Muscle layer of duodenum (tissue), 2 donors: ENCODE data around the gene FOLR1.
"Not testable (repeated sequence)": the region's sequence is repeated elsewhere in the genome, so short reads cannot be mapped to it uniquely, and the experiment has no call there.

Source experiments
- H3K27ac ChIP-seq: one replicate; pipeline ENCODE4 v1.7.0; 2013; ENCODE audit warnings: mild to moderate bottlenecking, low read length
- H3K27me3 ChIP-seq: one replicate; pipeline ENCODE4 v1.7.0; 2013; ENCODE audit warnings: low read depth, mild to moderate bottlenecking, control low read depth, low read length
- H3K36me3 ChIP-seq, 2 donors: one replicate each; pipeline ENCODE4 v1.7.0; 2013; ENCODE audit warnings: low read length in 2 of 2, control low read depth in 1 of 2, mild to moderate bottlenecking in 1 of 2; ENCODE audit not compliant: insufficient read depth in 2 of 2, control insufficient read depth in 1 of 2
- H3K4me1 ChIP-seq, 2 donors: one replicate each; pipeline ENCODE4 v1.7.0; 2013; ENCODE audit warnings: low read length in 2 of 2, mild to moderate bottlenecking in 2 of 2, control low read depth in 1 of 2, moderate library complexity in 1 of 2; ENCODE audit not compliant: insufficient read depth in 2 of 2, control insufficient read depth in 1 of 2
- H3K4me3 ChIP-seq, 2 donors: one replicate each; pipeline ENCODE4 v1.7.0; 2013; ENCODE audit warnings: low read length in 2 of 2, low read depth in 1 of 2, mild to moderate bottlenecking in 1 of 2
- H3K9me3 ChIP-seq, 2 donors: one replicate each; pipeline ENCODE4 v1.7.0; 2013; ENCODE audit warnings: low read length in 2 of 2, control low read depth in 1 of 2, mild to moderate bottlenecking in 1 of 2; ENCODE audit not compliant: control insufficient read depth in 1 of 2
- donor health status: healthy.

FOLR1 gene

DNA sequence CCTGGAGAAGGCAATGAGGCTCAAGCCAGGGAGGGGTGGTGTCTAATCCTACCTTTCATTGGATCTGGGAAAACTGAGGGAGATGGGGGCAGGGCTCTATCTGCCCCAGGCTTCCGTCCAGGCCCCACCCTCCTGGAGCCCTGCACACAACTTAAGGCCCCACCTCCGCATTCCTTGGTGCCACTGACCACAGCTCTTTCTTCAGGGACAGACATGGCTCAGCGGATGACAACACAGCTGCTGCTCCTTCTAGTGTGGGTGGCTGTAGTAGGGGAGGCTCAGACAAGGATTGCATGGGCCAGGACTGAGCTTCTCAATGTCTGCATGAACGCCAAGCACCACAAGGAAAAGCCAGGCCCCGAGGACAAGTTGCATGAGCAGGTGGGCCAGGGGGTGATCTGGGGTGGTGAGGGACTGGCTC lies at the start of gene FOLR1:
FOLR1 (plus strand) TSS at position 180 of the 421 bp plus-strand sequence; CDS start at position 214, 34 bp downstream.
- Histone ChIP-seq H3K36me3 (no peaks in the 10 kb centered on the region), H3K4me1 (peaks cover 0 to 13% of the 10 kb centered on the region in 2 donors), H3K9me3 (no peaks in the 10 kb centered on the region), H3K4me3 (no peak within 1 kb of the TSS), H3K27ac (no peak within 1 kb of the TSS), H3K27me3 (no peaks in the 10 kb centered on the region)

DNA sequence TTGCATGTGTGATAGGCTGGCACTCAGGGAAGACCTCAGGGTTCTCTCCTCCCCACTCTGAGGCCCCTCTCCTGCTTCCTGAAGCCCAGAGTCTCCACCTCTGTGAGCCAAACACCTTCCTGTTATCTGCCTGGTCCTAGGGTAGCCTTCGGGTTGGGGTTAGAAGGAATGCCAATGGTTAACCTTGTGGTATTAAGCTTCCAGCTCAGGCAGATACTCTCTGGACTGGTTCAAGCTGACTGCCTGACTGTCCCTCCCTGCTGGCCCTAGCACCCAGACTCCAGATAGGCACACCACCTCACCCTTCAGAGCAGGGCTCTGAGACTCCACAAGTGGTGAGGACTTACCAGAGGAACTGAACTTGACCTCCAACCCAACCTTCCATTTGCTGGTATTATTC lies 49.4 kb upstream of the FOLR1 start:
- not testable (repeated sequence) for H3K27ac ChIP-seq, H3K36me3 ChIP-seq, H3K9me3 ChIP-seq, H3K4me1 ChIP-seq, H3K27me3 ChIP-seq, H3K4me3 ChIP-seq

DNA sequence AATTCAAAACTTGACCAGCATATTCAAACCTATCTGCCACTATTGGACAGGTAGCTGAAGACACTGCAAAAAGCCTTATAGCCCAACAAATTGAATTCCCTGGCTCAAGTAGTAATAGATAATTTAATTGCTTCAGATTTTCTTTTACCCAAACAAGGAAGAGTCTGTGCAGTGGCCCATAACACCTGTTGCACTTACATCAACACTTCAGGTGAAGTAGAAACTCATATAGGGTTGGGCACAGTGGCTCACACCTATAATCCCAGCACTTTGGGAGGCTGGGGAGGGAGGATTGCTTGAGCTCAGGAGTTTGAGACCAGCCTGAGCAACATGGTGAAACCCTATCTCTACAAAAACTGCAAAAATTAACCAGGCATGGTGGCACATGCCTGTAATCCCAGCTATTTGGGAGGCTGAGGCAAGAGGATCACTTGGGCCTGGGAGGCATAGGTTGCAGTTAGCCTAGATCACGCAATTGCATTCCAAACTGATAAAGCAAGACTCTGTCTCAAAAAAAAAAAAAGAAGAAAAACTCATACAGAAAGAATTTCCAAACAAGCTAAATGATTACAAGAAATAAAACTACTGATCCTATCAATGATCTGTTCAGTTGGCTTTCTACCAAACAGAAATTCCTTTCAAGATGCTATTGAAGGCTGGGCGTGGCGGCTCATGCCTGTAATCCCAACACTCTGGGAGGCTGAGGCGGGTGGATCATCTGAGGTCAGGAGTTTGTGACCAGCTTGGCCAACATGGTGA lies 47.0 kb upstream of the FOLR1 start:
- H3K27ac ChIP-seq: no peak overlapping the region
- H3K4me1 ChIP-seq: no peaks in the 10 kb centered on the region
- H3K4me3 ChIP-seq: no peak overlapping the region
- no peaks in the 10 kb centered on the region for H3K9me3 ChIP-seq
- no peaks in the 10 kb centered on the region for H3K27me3 ChIP-seq
- no peaks in the 10 kb centered on the region for H3K36me3 ChIP-seq

DNA sequence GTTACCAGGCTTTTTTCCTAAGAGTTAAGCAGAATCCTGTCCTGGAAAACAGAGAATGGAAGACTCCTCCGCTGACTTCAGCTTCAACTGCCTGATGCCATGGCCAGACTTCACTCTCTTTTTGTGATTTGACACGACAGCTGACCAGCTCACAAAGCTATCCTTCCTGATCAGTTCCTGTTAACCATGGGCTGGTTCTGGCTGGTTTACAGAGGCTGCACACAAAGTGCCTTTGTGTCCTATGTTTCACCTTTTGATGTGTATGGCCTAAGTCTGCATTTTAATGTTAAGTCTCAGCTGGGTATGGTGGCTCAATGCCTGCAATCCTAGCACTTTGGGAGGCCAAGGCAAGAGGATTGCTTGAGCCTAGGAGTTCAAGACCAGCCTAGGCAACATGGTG lies 45.3 kb upstream of the FOLR1 start:
- H3K36me3 ChIP-seq: no peaks in the 10 kb centered on the region
- no peak overlapping the region for H3K27ac ChIP-seq
- H3K9me3 ChIP-seq: no peaks in the 10 kb centered on the region
- no peak overlapping the region for H3K4me3 ChIP-seq
- H3K27me3 ChIP-seq: no peaks in the 10 kb centered on the region
- no peaks in the 10 kb centered on the region for H3K4me1 ChIP-seq

DNA sequence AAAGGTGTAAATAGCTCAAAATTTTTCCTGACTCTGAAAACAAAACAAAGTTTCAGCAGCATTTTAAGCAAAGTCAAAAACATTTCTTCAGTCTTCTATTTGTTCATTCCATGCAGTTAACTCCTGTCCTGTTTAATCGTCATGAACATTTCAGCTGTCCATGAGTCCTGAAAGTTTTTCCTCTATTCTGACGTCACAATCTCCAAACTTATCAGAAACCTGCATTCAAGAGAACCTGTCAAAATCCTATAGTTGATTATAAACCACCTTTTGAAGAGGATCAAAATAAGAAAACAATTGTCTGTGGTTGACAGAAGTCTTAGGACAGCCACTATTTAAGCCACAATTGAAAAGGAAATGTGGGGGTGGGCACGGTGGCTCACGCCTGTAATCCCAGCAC lies 41.1 kb upstream of the FOLR1 start:
- Histone ChIP-seq H3K4me3 (no peak overlapping the region), H3K9me3 (no peaks in the 10 kb centered on the region), H3K27me3 (no peaks in the 10 kb centered on the region), H3K4me1 (no peaks in the 10 kb centered on the region), H3K36me3 (no peaks in the 10 kb centered on the region), H3K27ac (no peak overlapping the region)

DNA sequence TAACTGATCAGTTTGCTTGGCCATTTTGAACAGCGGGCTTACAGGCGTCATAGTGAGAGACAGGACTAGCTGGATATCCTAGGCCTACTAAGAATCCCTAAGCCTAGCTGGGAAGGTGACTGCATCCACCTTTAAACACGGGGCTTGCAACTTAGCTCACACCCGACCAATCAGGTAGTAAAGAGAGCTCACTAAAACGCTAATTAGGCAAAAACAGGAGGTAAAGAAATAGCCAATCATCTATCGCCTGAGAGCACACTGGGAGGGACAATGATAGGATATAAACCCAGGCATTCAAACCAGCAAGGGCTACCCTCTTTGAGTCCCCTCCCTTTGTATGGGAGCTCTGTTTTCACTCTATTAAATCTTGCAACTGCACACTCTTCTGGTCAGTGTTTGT lies 38.1 kb upstream of the FOLR1 start:
- H3K27ac ChIP-seq, H3K27me3 ChIP-seq, H3K36me3 ChIP-seq, H3K4me3 ChIP-seq, H3K4me1 ChIP-seq, H3K9me3 ChIP-seq: not testable (repeated sequence)

DNA sequence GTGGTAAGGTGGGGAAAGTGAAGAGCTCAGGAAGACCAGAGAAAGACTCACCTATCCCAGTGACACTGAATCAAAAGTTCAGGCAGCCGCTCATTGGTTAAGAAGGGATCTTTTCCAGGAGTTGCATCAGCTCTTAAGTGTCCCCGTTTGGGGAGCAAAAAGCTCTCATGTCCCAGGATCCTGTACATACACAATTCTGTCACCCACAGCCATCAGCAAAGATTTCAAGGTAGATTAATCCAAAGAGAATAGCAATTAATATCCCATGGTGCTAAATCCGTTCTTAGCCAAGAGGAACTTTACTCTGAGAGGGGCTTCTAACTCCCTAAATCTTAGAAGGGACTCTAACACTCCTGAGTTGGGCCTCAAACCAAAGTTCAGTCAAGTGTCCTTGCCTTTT lies 37.1 kb upstream of the FOLR1 start:
- Histone ChIP-seq H3K4me3 (no peak overlapping the region), H3K9me3 (no peaks in the 10 kb centered on the region), H3K27ac (no peak overlapping the region), H3K4me1 (no peaks in the 10 kb centered on the region), H3K36me3 (no peaks in the 10 kb centered on the region), H3K27me3 (no peaks in the 10 kb centered on the region)

DNA sequence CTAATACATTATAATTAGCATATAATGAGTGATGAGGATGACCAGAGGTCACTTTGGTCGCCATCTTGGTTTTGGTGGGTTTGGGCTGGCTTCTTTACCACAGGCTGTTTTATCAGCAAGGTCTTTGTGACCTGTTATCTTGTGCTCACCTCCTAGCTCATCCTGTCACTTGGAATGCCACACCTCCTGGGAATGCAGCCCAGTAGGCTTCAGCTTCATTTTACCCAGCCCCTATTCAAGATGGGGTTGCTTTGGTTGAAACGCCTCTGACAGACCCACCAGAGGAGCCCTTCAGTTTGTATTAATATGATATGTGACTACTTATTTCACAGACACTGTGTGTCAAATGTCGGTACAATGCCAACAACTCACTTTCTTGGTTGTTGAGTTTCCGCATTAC lies 36.2 kb upstream of the FOLR1 start:
- H3K9me3 ChIP-seq: no peaks in the 10 kb centered on the region
- H3K4me1 ChIP-seq: no peaks in the 10 kb centered on the region
- H3K4me3 ChIP-seq: no peak overlapping the region
- no peak overlapping the region for H3K27ac ChIP-seq
- no peaks in the 10 kb centered on the region for H3K27me3 ChIP-seq
- H3K36me3 ChIP-seq: no peaks in the 10 kb centered on the region

DNA sequence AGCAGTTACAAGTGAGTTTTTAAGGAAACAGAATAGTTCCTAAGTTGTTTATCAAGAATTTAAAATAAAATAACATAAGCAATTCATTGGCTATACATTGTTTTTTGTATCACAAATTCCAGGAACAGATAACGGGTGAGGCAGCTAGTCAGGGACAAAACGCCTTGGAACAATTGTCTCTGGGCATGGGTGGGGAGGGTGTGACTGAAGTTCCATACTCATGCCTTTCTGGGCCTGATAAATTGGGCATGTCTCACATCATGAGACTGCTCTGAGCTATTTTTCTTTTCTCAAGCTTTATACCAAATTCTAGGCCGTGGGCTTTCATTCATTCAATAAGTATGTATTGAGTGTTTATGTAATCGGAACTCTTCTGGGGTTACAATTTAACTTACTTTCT lies 34.8 kb upstream of the FOLR1 start:
- no peaks in the 10 kb centered on the region for H3K9me3 ChIP-seq
- no peak overlapping the region for H3K27ac ChIP-seq
- H3K4me3 ChIP-seq: no peak overlapping the region
- H3K27me3 ChIP-seq: no peaks in the 10 kb centered on the region
- no peaks in the 10 kb centered on the region for H3K4me1 ChIP-seq
- H3K36me3 ChIP-seq: no peaks in the 10 kb centered on the region

DNA sequence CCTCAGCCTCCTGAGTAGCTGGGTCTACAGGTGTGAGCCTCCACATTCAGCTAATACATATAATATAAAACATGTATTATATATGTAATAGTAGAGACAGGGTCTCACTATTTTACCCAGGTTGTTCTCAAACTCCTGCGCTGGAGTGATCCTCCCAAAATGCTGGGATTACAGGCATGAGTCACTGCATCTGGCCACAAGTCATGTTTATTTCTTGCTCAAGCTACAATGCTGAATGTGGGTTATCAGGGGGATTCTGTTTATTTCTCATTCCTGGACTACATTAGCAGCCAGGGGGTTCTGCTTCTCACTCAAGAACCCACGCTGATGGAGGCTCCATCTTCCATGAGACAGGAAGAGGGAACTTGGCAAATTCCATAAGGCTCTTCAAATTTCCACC lies 31.6 kb upstream of the FOLR1 start:
- no peaks in the 10 kb centered on the region for H3K27me3 ChIP-seq
- no peaks in the 10 kb centered on the region for H3K9me3 ChIP-seq
- no peak overlapping the region for H3K4me3 ChIP-seq
- H3K4me1 ChIP-seq: no peaks in the 10 kb centered on the region
- H3K27ac ChIP-seq: no peak overlapping the region
- H3K36me3 ChIP-seq: no peaks in the 10 kb centered on the region

DNA sequence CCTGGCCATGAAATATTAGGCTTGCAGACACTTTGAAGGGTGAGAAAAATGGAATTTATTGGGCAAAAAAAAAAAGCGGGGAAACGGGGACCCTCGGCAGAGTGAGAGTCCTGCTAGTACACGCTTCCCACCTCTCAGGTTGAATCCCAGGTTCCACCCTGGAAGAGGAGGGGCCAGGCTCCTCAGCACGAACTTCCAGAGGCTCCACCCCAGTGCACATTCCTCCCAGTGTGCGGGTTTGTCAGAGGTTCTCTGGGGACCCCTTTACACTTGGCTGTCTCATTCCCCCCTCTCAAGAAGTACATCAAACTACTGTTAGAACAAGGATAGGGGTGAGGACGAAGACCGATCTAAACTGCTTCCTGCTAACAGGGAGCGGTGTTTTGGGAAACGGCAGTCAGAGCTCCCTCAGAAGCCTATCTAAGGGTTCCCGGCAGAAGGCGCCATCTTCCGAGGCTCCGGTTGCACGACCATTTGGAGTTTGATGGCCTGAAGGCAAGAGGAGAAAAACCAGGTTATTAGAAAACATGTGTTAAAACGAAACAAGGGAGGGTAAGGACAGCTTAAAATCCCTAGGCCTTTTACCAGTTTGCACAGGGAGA lies 28.9 kb upstream of the FOLR1 start:
- H3K4me3 ChIP-seq: no peak overlapping the region
- no peak overlapping the region for H3K27ac ChIP-seq
- no peaks in the 10 kb centered on the region for H3K27me3 ChIP-seq
- no peaks in the 10 kb centered on the region for H3K36me3 ChIP-seq
- H3K9me3 ChIP-seq: no peaks in the 10 kb centered on the region
- no peaks in the 10 kb centered on the region for H3K4me1 ChIP-seq

DNA sequence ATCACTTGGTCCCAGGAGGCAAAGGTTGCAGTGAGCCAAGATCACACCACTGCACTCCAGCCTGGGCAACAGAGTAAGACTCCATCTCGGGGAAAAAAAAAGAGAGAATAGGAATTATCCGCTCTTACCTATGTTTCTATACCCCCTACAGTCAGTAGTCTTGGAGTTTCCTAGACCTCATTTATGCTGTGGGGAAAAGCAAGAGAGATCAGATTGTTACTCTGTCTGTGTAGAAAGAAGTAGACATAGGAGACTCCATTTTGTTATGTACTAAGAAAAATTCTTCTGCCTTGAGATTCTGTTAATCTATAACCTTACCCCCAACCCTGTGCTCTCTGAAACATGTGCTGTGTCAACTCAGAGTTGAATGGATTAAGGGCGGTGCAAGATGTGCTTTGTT lies 27.8 kb upstream of the FOLR1 start:
- H3K36me3 ChIP-seq, H3K4me1 ChIP-seq, H3K9me3 ChIP-seq, H3K4me3 ChIP-seq, H3K27me3 ChIP-seq, H3K27ac ChIP-seq: not testable (repeated sequence)
